SU-DHL-6 (cell line): ENCODE results near the gene ARAP3.

Experiments
- H2AFZ ChIP-seq: fragments of 200-600 bp; sonication (generic); 2 replicates; pipeline ENCODE4 v1.6.1; 2014; ENCODE audit warnings: low read depth, mild to moderate bottlenecking, moderate library complexity, mixed read lengths, antibody characterized with exemption, low read length; ENCODE audit not compliant: severe bottlenecking
- H3F3A ChIP-seq: fragments of 200-600 bp; shearing (Covaris generic); 2 replicates; pipeline ENCODE4 v1.6.0; 2016; ENCODE audit warnings: antibody characterized with exemption, mild to moderate bottlenecking; ENCODE audit not compliant: insufficient read depth
- H3K27ac ChIP-seq: fragments of 200-600 bp; sonication (generic); 2 replicates; pipeline ENCODE4 v1.5.1; 2016; ENCODE audit warnings: low read depth, mild to moderate bottlenecking, low read length, moderate library complexity, mixed read lengths
- H3K27me3 ChIP-seq: fragments of 200-600 bp; sonication (generic), shearing (Covaris generic); 2 replicates; pipeline ENCODE4 v1.6.0; 2014; ENCODE audit warnings: mild to moderate bottlenecking, low read length
- H3K36me3 ChIP-seq: fragments of 200-600 bp; sonication (generic); 2 replicates; pipeline ENCODE4 v1.6.1; 2014; ENCODE audit warnings: mild to moderate bottlenecking, low read length, mixed read lengths
- H3K4me2 ChIP-seq: fragments of 300-600, 200-600 bp; shearing (Covaris generic), sonication (generic); 2 replicates; pipeline ENCODE4 v1.6.0; 2014; ENCODE audit warnings: low read length, low read depth, mild to moderate bottlenecking; ENCODE audit not compliant: poor library complexity, severe bottlenecking
- H3K4me3 ChIP-seq: fragments of 200-600 bp; sonication (generic); 2 replicates; pipeline ENCODE4 v1.5.1; 2014; ENCODE audit warnings: antibody characterized with exemption, low read length, mild to moderate bottlenecking, mixed read lengths; ENCODE audit not compliant: insufficient read depth, poor library complexity, severe bottlenecking
- H3K79me2 ChIP-seq: fragments of 200-600 bp; sonication (generic); 2 replicates; pipeline ENCODE4 v1.6.1; 2014; ENCODE audit warnings: mild to moderate bottlenecking, low read length, moderate library complexity; ENCODE audit not compliant: insufficient read depth
- H3K9ac ChIP-seq: fragments of 200-600 bp; sonication (generic); 2 replicates; pipeline ENCODE4 v1.7.0; 2014; ENCODE audit warnings: mild to moderate bottlenecking, low read length
- H3K9me2 ChIP-seq: fragments of 200-600 bp; sonication (generic); replicated peaks from 2 replicates; pipeline ENCODE4 v1.6.1; 2014; ENCODE audit warnings: low read length; ENCODE audit not compliant: insufficient read depth
- H3K9me3 ChIP-seq: fragments of 200-600 bp; sonication (generic); 2 replicates; pipeline ENCODE4 v1.6.1; 2014; ENCODE audit warnings: low read length, mixed read lengths; ENCODE audit not compliant: insufficient read depth
- H4K20me1 ChIP-seq: fragments of 200-600 bp; sonication (generic); 2 replicates; pipeline ENCODE4 v1.6.1; 2014; ENCODE audit warnings: low read depth, mild to moderate bottlenecking, antibody characterized with exemption, low read length, moderate library complexity, mixed read lengths
- EZH2phosphoT487 ChIP-seq: fragments of 200-600 bp; sonication (generic), shearing (Covaris generic); conservative IDR thresholded peaks from 2 replicates; pipeline ENCODE4 v1.6.1; 2018; ENCODE audit warnings: mild to moderate bottlenecking, antibody characterized with exemption, low read length, moderate library complexity, mixed read lengths
- TF ChIP-seq, protein P1 (sequence below): fragments of 200-600 bp; sonication (generic); IDR thresholded peaks from one replicate; pipeline ENCODE4 v1.5.1; 2017; ENCODE audit warnings: antibody characterized with exemption, mild to moderate bottlenecking, low read length, moderate library complexity; ENCODE audit not compliant: insufficient read depth, poor library complexity, severe bottlenecking

ARAP3 gene

GRCh38 chr5:141623186-141623585 is 58.8 kb downstream of the ARAP3 start:
- Histone ChIP-seq H3K4me3 (no peak overlapping the region), H4K20me1 (no peaks in the 10 kb centered on the region), H3F3A (peaks cover 16% of the 10 kb centered on the region), H3K36me3 (peaks cover 21% of the 10 kb centered on the region; the same call in 1 of the 2 replicates), H3K9me2 (no peaks in the 10 kb centered on the region), H3K27me3 (no peaks in the 10 kb centered on the region), H2AFZ (no peak overlapping the region), H3K4me2 (no peak overlapping the region), H3K9ac (no peak overlapping the region), H3K9me3 (no peaks in the 10 kb centered on the region), H3K79me2 (peaks cover 4% of the 10 kb centered on the region; the same call in 1 of the 2 replicates), H3K27ac (no peak overlapping the region)
- no peak for TF ChIP-seq EZH2phosphoT487
- TF ChIP-seq, protein P1, sequence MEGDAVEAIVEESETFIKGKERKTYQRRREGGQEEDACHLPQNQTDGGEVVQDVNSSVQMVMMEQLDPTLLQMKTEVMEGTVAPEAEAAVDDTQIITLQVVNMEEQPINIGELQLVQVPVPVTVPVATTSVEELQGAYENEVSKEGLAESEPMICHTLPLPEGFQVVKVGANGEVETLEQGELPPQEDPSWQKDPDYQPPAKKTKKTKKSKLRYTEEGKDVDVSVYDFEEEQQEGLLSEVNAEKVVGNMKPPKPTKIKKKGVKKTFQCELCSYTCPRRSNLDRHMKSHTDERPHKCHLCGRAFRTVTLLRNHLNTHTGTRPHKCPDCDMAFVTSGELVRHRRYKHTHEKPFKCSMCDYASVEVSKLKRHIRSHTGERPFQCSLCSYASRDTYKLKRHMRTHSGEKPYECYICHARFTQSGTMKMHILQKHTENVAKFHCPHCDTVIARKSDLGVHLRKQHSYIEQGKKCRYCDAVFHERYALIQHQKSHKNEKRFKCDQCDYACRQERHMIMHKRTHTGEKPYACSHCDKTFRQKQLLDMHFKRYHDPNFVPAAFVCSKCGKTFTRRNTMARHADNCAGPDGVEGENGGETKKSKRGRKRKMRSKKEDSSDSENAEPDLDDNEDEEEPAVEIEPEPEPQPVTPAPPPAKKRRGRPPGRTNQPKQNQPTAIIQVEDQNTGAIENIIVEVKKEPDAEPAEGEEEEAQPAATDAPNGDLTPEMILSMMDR = no peak

DNA sequence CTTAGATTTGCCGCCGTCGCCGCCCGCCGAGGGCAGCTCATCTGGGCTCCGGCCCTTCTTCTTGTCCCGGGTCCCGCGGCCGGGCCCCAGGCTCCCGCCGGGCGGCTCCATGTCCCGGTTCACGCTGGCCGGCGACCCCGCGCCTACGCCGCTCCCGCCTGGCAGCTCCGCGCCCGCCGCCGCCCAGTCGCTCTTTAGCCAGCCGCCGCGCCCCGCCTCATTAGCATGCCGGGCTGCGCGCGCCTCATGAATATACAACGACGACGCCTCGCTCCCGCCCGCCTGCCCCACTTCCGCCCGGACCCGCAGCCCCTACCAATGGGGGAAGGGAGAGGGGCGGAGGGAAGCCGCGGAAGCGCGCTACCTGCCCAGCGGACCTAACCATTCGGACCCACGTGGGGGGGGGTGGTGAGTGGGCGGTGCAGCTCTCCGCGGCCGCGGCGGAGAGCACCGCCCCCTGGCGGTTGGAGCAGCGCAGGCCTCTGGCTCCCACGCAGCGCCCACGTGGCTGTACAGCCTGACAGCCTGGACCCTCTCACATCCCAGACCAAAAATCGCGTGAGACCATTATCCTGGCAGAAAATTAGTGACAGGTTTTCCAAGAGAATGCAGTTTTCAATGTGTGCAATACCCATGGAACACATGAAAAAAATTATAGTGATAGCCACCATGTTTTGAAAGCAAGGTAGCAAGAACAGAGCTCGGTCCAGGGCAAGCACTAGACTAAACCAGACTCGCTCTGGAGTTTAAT is 63.1 kb downstream of the ARAP3 start, which contains the start of gene DIAPH1:
Gene DIAPH1, minus strand, starts transcription at position 197 of the 751 bp plus-strand sequence. Its CDS starts 86 bp downstream, at position 111.
- no peaks in the 10 kb centered on the region for H3K9me3 ChIP-seq
- peak within 1 kb of the TSS; percentile 71 for H2AFZ ChIP-seq
- peaks cover 26% of the 10 kb centered on the region for H3F3A ChIP-seq
- H3K9me2 ChIP-seq = no peaks in the 10 kb centered on the region
- peak within 1 kb of the TSS; percentile 81 for H3K4me2 ChIP-seq
- H3K4me3 ChIP-seq = peak within 1 kb of the TSS; percentile 97
- peaks cover 9% of the 10 kb centered on the region; the same call in 1 of the 2 replicates for H3K36me3 ChIP-seq
- H3K27me3 ChIP-seq = no peaks in the 10 kb centered on the region
- H4K20me1 ChIP-seq = peaks cover 15% of the 10 kb centered on the region
- H3K9ac ChIP-seq = peak within 1 kb of the TSS; percentile 96
- H3K79me2 ChIP-seq = peaks cover 40% of the 10 kb centered on the region
- TF ChIP-seq, protein P1 = peak; percentile 78
- no peak for TF ChIP-seq EZH2phosphoT487
- peak within 1 kb of the TSS; percentile 48 for H3K27ac ChIP-seq

GRCh38 chr5:141618030-141618803 is 63.8 kb downstream of the ARAP3 start:
- Histone ChIP-seq H3F3A (peaks cover 26% of the 10 kb centered on the region), H3K9me3 (no peaks in the 10 kb centered on the region), H3K4me2 (peak overlapping the region; percentile 81), H3K79me2 (peaks cover 48% of the 10 kb centered on the region), H3K27me3 (no peaks in the 10 kb centered on the region), H3K9me2 (no peaks in the 10 kb centered on the region), H2AFZ (peak overlapping the region; percentile 38), H4K20me1 (peaks cover 18% of the 10 kb centered on the region), H3K27ac (peak overlapping the region; percentile 48), H3K4me3 (peak overlapping the region; percentile 97), H3K36me3 (peaks cover 9% of the 10 kb centered on the region; the same call in 1 of the 2 replicates), H3K9ac (peak overlapping the region; percentile 96)
- TF ChIP-seq EZH2phosphoT487 = no peak
- TF ChIP-seq, protein P1 = no peak
